ENCODE data around the gene SMPDL3A.

Gene SMPDL3A

DNA sequence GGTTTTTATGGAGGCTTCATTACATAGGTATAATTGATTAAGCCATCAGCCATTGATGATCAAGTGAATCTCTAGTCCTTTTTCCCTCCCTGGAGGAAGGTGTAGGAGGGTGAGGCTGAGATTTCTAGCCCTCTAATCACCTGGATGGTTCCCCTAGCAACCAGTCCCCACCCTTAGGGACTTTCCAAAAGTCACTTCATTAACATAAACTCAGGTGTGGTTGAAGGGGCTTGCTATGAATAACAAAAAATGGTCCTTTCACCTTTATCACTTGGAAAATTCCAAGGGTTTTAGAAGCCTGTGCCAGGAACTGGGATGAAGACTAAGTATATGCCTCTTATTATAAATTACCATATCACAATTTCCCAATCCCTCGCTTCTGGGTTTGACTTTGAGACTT is 40.4 kb downstream of the SMPDL3A start:
- TF ChIP-seq, protein P1, sequence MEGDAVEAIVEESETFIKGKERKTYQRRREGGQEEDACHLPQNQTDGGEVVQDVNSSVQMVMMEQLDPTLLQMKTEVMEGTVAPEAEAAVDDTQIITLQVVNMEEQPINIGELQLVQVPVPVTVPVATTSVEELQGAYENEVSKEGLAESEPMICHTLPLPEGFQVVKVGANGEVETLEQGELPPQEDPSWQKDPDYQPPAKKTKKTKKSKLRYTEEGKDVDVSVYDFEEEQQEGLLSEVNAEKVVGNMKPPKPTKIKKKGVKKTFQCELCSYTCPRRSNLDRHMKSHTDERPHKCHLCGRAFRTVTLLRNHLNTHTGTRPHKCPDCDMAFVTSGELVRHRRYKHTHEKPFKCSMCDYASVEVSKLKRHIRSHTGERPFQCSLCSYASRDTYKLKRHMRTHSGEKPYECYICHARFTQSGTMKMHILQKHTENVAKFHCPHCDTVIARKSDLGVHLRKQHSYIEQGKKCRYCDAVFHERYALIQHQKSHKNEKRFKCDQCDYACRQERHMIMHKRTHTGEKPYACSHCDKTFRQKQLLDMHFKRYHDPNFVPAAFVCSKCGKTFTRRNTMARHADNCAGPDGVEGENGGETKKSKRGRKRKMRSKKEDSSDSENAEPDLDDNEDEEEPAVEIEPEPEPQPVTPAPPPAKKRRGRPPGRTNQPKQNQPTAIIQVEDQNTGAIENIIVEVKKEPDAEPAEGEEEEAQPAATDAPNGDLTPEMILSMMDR (IDR thresholded peaks at IDR 0.05), result no peak
- intact Hi-C loops (cut with DNase I; ENCODE audit: low total_unique reads), result no loop called here
- Histone ChIP-seq H3K27me3 (no peaks in the 10 kb centered on the region), H3K4me1 (no peaks in the 10 kb centered on the region), H3K36me3 (no peaks in the 10 kb centered on the region), H3K9me3 (no peaks in the 10 kb centered on the region), H3K4me3 (no peak overlapping the region), H3K27ac (no peak overlapping the region)
- no peak for DNase-seq

DNA sequence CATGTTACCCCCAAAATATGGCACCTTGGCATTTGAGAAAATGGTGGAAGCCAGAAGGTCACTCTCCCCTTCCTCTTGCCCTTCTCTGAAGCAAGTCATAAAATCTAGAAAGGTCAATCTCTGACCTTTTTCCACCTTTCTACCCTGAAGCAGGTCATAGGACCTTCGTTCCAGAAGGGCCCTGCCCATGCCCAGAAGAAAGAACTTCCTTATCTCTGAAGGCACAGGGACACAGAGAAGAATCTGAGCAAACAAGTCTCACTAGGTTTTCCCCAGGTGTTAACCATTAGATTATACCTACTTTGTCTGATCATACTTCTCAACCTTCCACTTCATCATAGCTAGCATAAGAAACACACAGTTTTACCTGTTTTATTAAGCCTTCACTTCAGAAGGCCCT is 42.5 kb downstream of the SMPDL3A start:
- no peaks in the 10 kb centered on the region for H3K9me3 ChIP-seq
- TF ChIP-seq, protein P1 (IDR thresholded peaks at IDR 0.05), result no peak
- intact Hi-C loops (cut with DNase I; ENCODE audit: low total_unique reads), result no loop called here
- H3K36me3 ChIP-seq, result no peaks in the 10 kb centered on the region
- no peak for DNase-seq
- no peaks in the 10 kb centered on the region for H3K4me1 ChIP-seq
- H3K27me3 ChIP-seq, result no peaks in the 10 kb centered on the region
- H3K27ac ChIP-seq, result no peak overlapping the region
- no peak overlapping the region for H3K4me3 ChIP-seq

DNA sequence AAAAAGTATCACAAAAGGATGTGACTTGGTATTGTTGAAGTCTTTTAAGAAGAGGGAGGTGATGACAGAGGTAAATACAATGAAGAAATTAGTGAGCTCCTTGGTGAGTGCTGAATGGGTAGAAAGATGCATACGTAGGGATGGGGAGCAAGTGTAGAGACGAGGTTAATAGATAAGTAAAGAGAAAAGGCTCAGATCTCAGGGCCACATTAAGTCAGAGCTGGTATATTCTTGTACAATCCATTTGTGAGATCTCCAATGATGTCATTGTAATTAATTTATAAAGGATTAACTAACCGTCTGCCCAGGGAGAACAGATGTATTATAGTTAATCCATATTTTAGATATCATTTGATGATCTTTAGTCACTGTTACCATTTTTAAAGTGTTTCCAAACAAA is 43.4 kb downstream of the SMPDL3A start:
- Histone ChIP-seq H3K27ac (no peak overlapping the region), H3K9me3 (no peaks in the 10 kb centered on the region), H3K4me3 (no peak overlapping the region), H3K36me3 (no peaks in the 10 kb centered on the region), H3K4me1 (no peaks in the 10 kb centered on the region), H3K27me3 (no peaks in the 10 kb centered on the region)
- intact Hi-C loops (cut with DNase I; ENCODE audit: low total_unique reads), result no loop called here
- no peak for DNase-seq
- TF ChIP-seq, protein P1 (IDR thresholded peaks at IDR 0.05), result no peak

DNA sequence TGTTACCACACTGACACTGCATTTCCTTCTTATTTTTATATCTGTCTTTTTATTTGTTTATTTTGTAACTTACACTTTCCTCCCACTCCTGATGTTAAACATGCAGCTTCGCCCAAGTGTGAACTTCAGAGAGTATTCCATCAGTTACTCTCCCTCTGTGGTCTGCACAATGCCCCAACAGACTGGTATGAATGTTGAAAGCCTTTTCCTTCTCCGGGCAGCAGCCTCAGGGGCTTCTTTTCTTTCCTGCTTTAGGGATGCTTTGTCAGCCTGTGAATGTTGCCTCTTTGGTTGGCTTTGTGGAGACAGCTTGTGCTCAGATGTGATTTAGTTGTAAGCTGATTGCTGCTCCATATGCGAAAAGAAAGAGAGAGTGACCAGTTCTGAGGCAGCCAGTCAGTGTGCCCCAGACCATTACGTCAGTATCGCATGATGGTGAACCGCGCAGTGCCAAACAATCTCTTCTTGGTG is 44.0 kb downstream of the SMPDL3A start:
- H3K27me3 ChIP-seq, result no peaks in the 10 kb centered on the region
- intact Hi-C loops (cut with DNase I; ENCODE audit: low total_unique reads), result no loop called here
- H3K27ac ChIP-seq, result no peak overlapping the region
- TF ChIP-seq, protein P1 (IDR thresholded peaks at IDR 0.05), result no peak
- H3K4me3 ChIP-seq, result no peak overlapping the region
- no peak for DNase-seq
- H3K4me1 ChIP-seq, result no peaks in the 10 kb centered on the region
- no peaks in the 10 kb centered on the region for H3K36me3 ChIP-seq
- H3K9me3 ChIP-seq, result no peaks in the 10 kb centered on the region

DNA sequence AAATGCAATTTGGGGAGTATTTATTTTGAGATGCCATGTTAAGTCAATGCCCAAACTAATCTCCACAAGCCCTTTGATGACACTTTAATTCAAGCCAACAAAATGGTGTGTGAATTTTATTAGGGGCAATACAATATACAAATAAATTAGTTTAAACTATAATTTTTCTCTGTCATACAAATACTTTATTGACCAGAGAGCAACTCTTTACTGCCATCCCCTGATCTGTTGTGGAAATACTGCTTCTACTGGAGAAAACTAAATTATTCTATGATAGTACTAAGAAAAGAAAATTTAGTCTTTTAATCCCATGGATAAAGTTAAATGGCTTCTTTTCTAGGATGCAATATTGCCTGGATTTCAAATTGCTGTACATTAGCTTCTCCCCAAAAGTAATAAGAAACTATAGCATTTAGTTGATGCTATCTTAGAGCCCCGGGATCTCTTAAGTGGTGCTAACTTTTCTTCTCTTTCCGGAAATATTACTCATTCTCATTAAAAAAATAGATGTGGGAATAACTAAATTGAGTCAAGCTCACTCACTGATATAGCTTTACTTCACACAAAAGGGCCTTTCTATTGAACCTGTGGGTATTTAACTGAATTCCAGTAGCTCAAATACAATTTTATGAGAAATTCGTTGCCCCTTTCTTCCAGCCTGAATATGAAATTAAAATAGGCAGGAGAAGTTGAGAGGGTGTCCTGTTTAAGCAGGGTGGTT is 49.2 kb downstream of the SMPDL3A start:
- H3K4me1 ChIP-seq, result no peaks in the 10 kb centered on the region
- H3K27me3 ChIP-seq, result no peaks in the 10 kb centered on the region
- H3K27ac ChIP-seq, result no peak overlapping the region
- no peak for DNase-seq
- intact Hi-C loops (cut with DNase I; ENCODE audit: low total_unique reads), result loop anchor here (5.0 kb wide), 1 partner anchor 106 kb away; no protein-coding TSS in a partner anchor
- no peak overlapping the region for H3K4me3 ChIP-seq
- TF ChIP-seq, protein P1 (IDR thresholded peaks at IDR 0.05), result no peak
- no peaks in the 10 kb centered on the region for H3K36me3 ChIP-seq
- no peaks in the 10 kb centered on the region for H3K9me3 ChIP-seq

Measured in tibial artery (tissue), 4 donors.